ENCODE results near the gene JARID2.

Gene JARID2

GRCh38 chr6:15331143-15331542 lies 85.3 kb downstream of the JARID2 start:
- peaks cover 33 to 36% of the 10 kb centered on the region in 2 donors for H3K4me1 ChIP-seq (ENCODE audit: control insufficient read depth in 1 of 2, insufficient read depth in 2 of 2, low read length in 2 of 2)
- H3K4me3 ChIP-seq (ENCODE audit: low read depth in 1 of 2, low read length in 2 of 2): no peak overlapping the region
- H3K27ac ChIP-seq (ENCODE audit: low read depth, low read length): no peak overlapping the region
- no peaks in the 10 kb centered on the region for H3K36me3 ChIP-seq (ENCODE audit: control insufficient read depth in 1 of 2, insufficient read depth in 2 of 2, low read length in 2 of 2)
- H3K9me3 ChIP-seq (ENCODE audit: control insufficient read depth in 1 of 2, low read length in 2 of 2): no peaks in the 10 kb centered on the region
- H3K9ac ChIP-seq (ENCODE audit: low read depth in 1 of 2, low read length in 2 of 2): no peak overlapping the region
- H3K27me3 ChIP-seq (ENCODE audit: control insufficient read depth in 1 of 2, insufficient read depth in 2 of 2, low read length in 2 of 2): no peaks in the 10 kb centered on the region

- Histone ChIP-seq H3K4me3 (ENCODE audit: low read depth in 1 of 2, low read length in 2 of 2) (no peak overlapping the region), H3K4me1 (ENCODE audit: control insufficient read depth in 1 of 2, insufficient read depth in 2 of 2, low read length in 2 of 2) (peaks cover 30 to 33% of the 10 kb centered on the region in 2 donors), H3K9ac (ENCODE audit: low read depth in 1 of 2, low read length in 2 of 2) (no peak overlapping the region), H3K36me3 (ENCODE audit: control insufficient read depth in 1 of 2, insufficient read depth in 2 of 2, low read length in 2 of 2) (no peaks in the 10 kb centered on the region), H3K9me3 (ENCODE audit: control insufficient read depth in 1 of 2, low read length in 2 of 2) (no peaks in the 10 kb centered on the region), H3K27ac (ENCODE audit: low read depth, low read length) (no peak overlapping the region), H3K27me3 (ENCODE audit: control insufficient read depth in 1 of 2, insufficient read depth in 2 of 2, low read length in 2 of 2) (no peaks in the 10 kb centered on the region)
Observed at GRCh38 chr6:15331629-15332251, 85.9 kb downstream of the JARID2 start.

GRCh38 chr6:15332446-15332845 lies 86.6 kb downstream of the JARID2 start:
- H3K4me3 ChIP-seq (ENCODE audit: low read depth in 1 of 2, low read length in 2 of 2): no peak overlapping the region
- H3K27ac ChIP-seq (ENCODE audit: low read depth, low read length): no peak overlapping the region
- H3K9me3 ChIP-seq (ENCODE audit: control insufficient read depth in 1 of 2, low read length in 2 of 2): no peaks in the 10 kb centered on the region
- peaks cover 23 to 30% of the 10 kb centered on the region in 2 donors for H3K4me1 ChIP-seq (ENCODE audit: control insufficient read depth in 1 of 2, insufficient read depth in 2 of 2, low read length in 2 of 2)
- no peaks in the 10 kb centered on the region for H3K36me3 ChIP-seq (ENCODE audit: control insufficient read depth in 1 of 2, insufficient read depth in 2 of 2, low read length in 2 of 2)
- no peak overlapping the region for H3K9ac ChIP-seq (ENCODE audit: low read depth in 1 of 2, low read length in 2 of 2)
- H3K27me3 ChIP-seq (ENCODE audit: control insufficient read depth in 1 of 2, insufficient read depth in 2 of 2, low read length in 2 of 2): no peaks in the 10 kb centered on the region

GRCh38 chr6:15335385-15335784 lies 89.5 kb downstream of the JARID2 start:
- H3K9me3 ChIP-seq (ENCODE audit: control insufficient read depth in 1 of 2, low read length in 2 of 2): no peaks in the 10 kb centered on the region
- no peak overlapping the region for H3K27ac ChIP-seq (ENCODE audit: low read depth, low read length)
- H3K9ac ChIP-seq (ENCODE audit: low read depth in 1 of 2, low read length in 2 of 2): no peak overlapping the region
- H3K36me3 ChIP-seq (ENCODE audit: control insufficient read depth in 1 of 2, insufficient read depth in 2 of 2, low read length in 2 of 2): no peaks in the 10 kb centered on the region
- H3K4me1 ChIP-seq (ENCODE audit: control insufficient read depth in 1 of 2, insufficient read depth in 2 of 2, low read length in 2 of 2): peaks cover 11 to 17% of the 10 kb centered on the region in 2 donors
- H3K4me3 ChIP-seq (ENCODE audit: low read depth in 1 of 2, low read length in 2 of 2): no peak overlapping the region
- H3K27me3 ChIP-seq (ENCODE audit: control insufficient read depth in 1 of 2, insufficient read depth in 2 of 2, low read length in 2 of 2): no peaks in the 10 kb centered on the region

- H3K36me3 ChIP-seq (ENCODE audit: control insufficient read depth in 1 of 2, insufficient read depth in 2 of 2, low read length in 2 of 2): no peaks in the 10 kb centered on the region
- no peak overlapping the region for H3K4me3 ChIP-seq (ENCODE audit: low read depth in 1 of 2, low read length in 2 of 2)
- peaks cover 17 to 22% of the 10 kb centered on the region in 2 donors for H3K4me1 ChIP-seq (ENCODE audit: control insufficient read depth in 1 of 2, insufficient read depth in 2 of 2, low read length in 2 of 2)
- H3K9ac ChIP-seq (ENCODE audit: low read depth in 1 of 2, low read length in 2 of 2): no peak overlapping the region
- no peak overlapping the region for H3K27ac ChIP-seq (ENCODE audit: low read depth, low read length)
- H3K27me3 ChIP-seq (ENCODE audit: control insufficient read depth in 1 of 2, insufficient read depth in 2 of 2, low read length in 2 of 2): no peaks in the 10 kb centered on the region
- H3K9me3 ChIP-seq (ENCODE audit: control insufficient read depth in 1 of 2, low read length in 2 of 2): no peaks in the 10 kb centered on the region
Observed at GRCh38 chr6:15335916-15336315, 90.0 kb downstream of the JARID2 start.

- Histone ChIP-seq H3K4me1 (ENCODE audit: control insufficient read depth in 1 of 2, insufficient read depth in 2 of 2, low read length in 2 of 2) (peaks cover 23 to 25% of the 10 kb centered on the region in 2 donors), H3K9ac (ENCODE audit: low read depth in 1 of 2, low read length in 2 of 2) (no peak overlapping the region), H3K27ac (ENCODE audit: low read depth, low read length) (no peak overlapping the region), H3K9me3 (ENCODE audit: control insufficient read depth in 1 of 2, low read length in 2 of 2) (no peaks in the 10 kb centered on the region), H3K36me3 (ENCODE audit: control insufficient read depth in 1 of 2, insufficient read depth in 2 of 2, low read length in 2 of 2) (no peaks in the 10 kb centered on the region), H3K4me3 (ENCODE audit: low read depth in 1 of 2, low read length in 2 of 2) (no peak overlapping the region), H3K27me3 (ENCODE audit: control insufficient read depth in 1 of 2, insufficient read depth in 2 of 2, low read length in 2 of 2) (no peaks in the 10 kb centered on the region)
Observed at GRCh38 chr6:15336900-15337560, 91.2 kb downstream of the JARID2 start.

- no peaks in the 10 kb centered on the region for H3K9me3 ChIP-seq (ENCODE audit: control insufficient read depth in 1 of 2, low read length in 2 of 2)
- H3K9ac ChIP-seq (ENCODE audit: low read depth in 1 of 2, low read length in 2 of 2): no peak overlapping the region
- no peak overlapping the region for H3K4me3 ChIP-seq (ENCODE audit: low read depth in 1 of 2, low read length in 2 of 2)
- no peaks in the 10 kb centered on the region for H3K27me3 ChIP-seq (ENCODE audit: control insufficient read depth in 1 of 2, insufficient read depth in 2 of 2, low read length in 2 of 2)
- H3K36me3 ChIP-seq (ENCODE audit: control insufficient read depth in 1 of 2, insufficient read depth in 2 of 2, low read length in 2 of 2): no peaks in the 10 kb centered on the region
- peaks cover 23 to 25% of the 10 kb centered on the region in 2 donors for H3K4me1 ChIP-seq (ENCODE audit: control insufficient read depth in 1 of 2, insufficient read depth in 2 of 2, low read length in 2 of 2)
- H3K27ac ChIP-seq (ENCODE audit: low read depth, low read length): no peak overlapping the region
Observed at GRCh38 chr6:15337582-15337981, 91.7 kb downstream of the JARID2 start.

- Histone ChIP-seq H3K27me3 (ENCODE audit: control insufficient read depth in 1 of 2, insufficient read depth in 2 of 2, low read length in 2 of 2) (no peaks in the 10 kb centered on the region), H3K9me3 (ENCODE audit: control insufficient read depth in 1 of 2, low read length in 2 of 2) (no peaks in the 10 kb centered on the region), H3K4me1 (ENCODE audit: control insufficient read depth in 1 of 2, insufficient read depth in 2 of 2, low read length in 2 of 2) (peaks cover 23 to 25% of the 10 kb centered on the region in 2 donors), H3K27ac (ENCODE audit: low read depth, low read length) (no peak overlapping the region), H3K36me3 (ENCODE audit: control insufficient read depth in 1 of 2, insufficient read depth in 2 of 2, low read length in 2 of 2) (no peaks in the 10 kb centered on the region), H3K4me3 (ENCODE audit: low read depth in 1 of 2, low read length in 2 of 2) (no peak overlapping the region), H3K9ac (ENCODE audit: low read depth in 1 of 2, low read length in 2 of 2) (no peak overlapping the region)
Observed at GRCh38 chr6:15338476-15338875, 92.6 kb downstream of the JARID2 start.

GRCh38 chr6:15339081-15339480 lies 93.2 kb downstream of the JARID2 start:
- Histone ChIP-seq H3K27me3 (ENCODE audit: control insufficient read depth in 1 of 2, insufficient read depth in 2 of 2, low read length in 2 of 2) (no peaks in the 10 kb centered on the region), H3K4me1 (ENCODE audit: control insufficient read depth in 1 of 2, insufficient read depth in 2 of 2, low read length in 2 of 2) (peaks cover 23 to 28% of the 10 kb centered on the region in 2 donors)

GRCh38 chr6:15340105-15340601 lies 94.3 kb downstream of the JARID2 start:
- Histone ChIP-seq H3K4me3 (ENCODE audit: low read depth in 1 of 2, low read length in 2 of 2) (no peak overlapping the region), H3K9me3 (ENCODE audit: control insufficient read depth in 1 of 2, low read length in 2 of 2) (no peaks in the 10 kb centered on the region), H3K27me3 (ENCODE audit: control insufficient read depth in 1 of 2, insufficient read depth in 2 of 2, low read length in 2 of 2) (no peaks in the 10 kb centered on the region), H3K36me3 (ENCODE audit: control insufficient read depth in 1 of 2, insufficient read depth in 2 of 2, low read length in 2 of 2) (no peaks in the 10 kb centered on the region), H3K27ac (ENCODE audit: low read depth, low read length) (no peak overlapping the region), H3K4me1 (ENCODE audit: control insufficient read depth in 1 of 2, insufficient read depth in 2 of 2, low read length in 2 of 2) (peaks cover 23 to 28% of the 10 kb centered on the region in 2 donors), H3K9ac (ENCODE audit: low read depth in 1 of 2, low read length in 2 of 2) (no peak overlapping the region)

More at GRCh38 chr6:15339081-15339480, 93.2 kb downstream of the JARID2 start:
- Histone ChIP-seq H3K4me3 (ENCODE audit: low read depth in 1 of 2, low read length in 2 of 2) (no peak overlapping the region), H3K9ac (ENCODE audit: low read depth in 1 of 2, low read length in 2 of 2) (no peak overlapping the region), H3K36me3 (ENCODE audit: control insufficient read depth in 1 of 2, insufficient read depth in 2 of 2, low read length in 2 of 2) (no peaks in the 10 kb centered on the region), H3K9me3 (ENCODE audit: control insufficient read depth in 1 of 2, low read length in 2 of 2) (no peaks in the 10 kb centered on the region), H3K27ac (ENCODE audit: low read depth, low read length) (no peak overlapping the region)

Data from duodenal mucosa (tissue), 2 donors.